Lower leg skin (tissue), 4 donors: ENCODE measurements around the gene PEX11G. TPM values are rescaled to one million over a fixed set of nuclear protein-coding genes. Genes with fewer than 3 reads are reported as not detected.

Experiments used
- DNase-seq, 2 donors: peaks; one replicate each; pipeline ENCODE4 v3.0.0-alpha.2; 2019; ENCODE audit warnings: low spot score in 2 of 2
- H3K4me3 ChIP-seq: fragments of 200-600 bp; sonication (generic); 2 replicates; pipeline ENCODE4 v1.5.1; 2017; ENCODE audit warnings: mild to moderate bottlenecking, low read depth; ENCODE audit not compliant: poor library complexity, severe bottlenecking
- CTCF ChIP-seq, 3 donors: fragments of 450-650 bp; IDR thresholded peaks; one replicate each; pipeline ENCODE4 v1.5.1; 2016; ENCODE audit warnings: antibody characterized with exemption in 3 of 3, mild to moderate bottlenecking in 3 of 3, moderate library complexity in 2 of 3
- POLR2A ChIP-seq, 2 donors: fragments of 450-650 bp; IDR thresholded peaks; one replicate each; pipeline ENCODE4 v1.6.1; 2016 to 2017; ENCODE audit warnings: antibody characterized with exemption in 2 of 2, mild to moderate bottlenecking in 1 of 2, moderate library complexity in 1 of 2
- WGBS, 2 donors: methylation state at CpG; one replicate each; pipeline ENCODE4 v1.1.5; 2018; 5-methylcytosine and 5-hydroxymethylcytosine counted together
- intact Hi-C: fragments of 100-400 bp; cut with DNase I; formaldehyde crosslinking; loops from one replicate; pipeline ENCODE4 v1.15.0; 2023; ENCODE audit warnings: low total_unique reads
- total RNA-seq, 4 donors: library from RNA; depleted of rRNA; stranded (reverse); fragments of >200 nt; gene quantifications; one replicate each; pipeline ENCODE4 v1.1.0, GENCODE V29; 2016

PEX11G gene
- total RNA-seq, 4 donors from 2014 or later: 3.2 to 8.2 (median 4.7) TPM

GRCh38 chr19:7509625-7510024 is 20.8 kb upstream of the PEX11G start:
- WGBS, 2 donors: 43 to 63% methylated on average over 3 of the region's 3 CpGs

GRCh38 chr19:7507884-7508283 is 19.0 kb upstream of the PEX11G start:
- intact Hi-C loops: no loop called here
- WGBS, 2 donors: 47 to 51% methylated on average over 11 of the region's 11 CpGs
- no peak for DNase-seq
- H3K4me3 ChIP-seq: no peak overlapping the region
- no peak for TF ChIP-seq POLR2A (IDR thresholded peaks at IDR 0.05)

More at GRCh38 chr19:7509625-7510024, 20.8 kb upstream of the PEX11G start:
- intact Hi-C loops: no loop called here
- TF ChIP-seq POLR2A (IDR thresholded peaks at IDR 0.05): no peak
- no peak for TF ChIP-seq CTCF (IDR thresholded peaks at IDR 0.05)
- H3K4me3 ChIP-seq: no peak overlapping the region
- no peak for DNase-seq

- intact Hi-C loops: no loop called here
- H3K4me3 ChIP-seq: no peak overlapping the region
- 45% methylated on average over 20 of the region's 20 CpGs for WGBS, 2 donors
- no peak for TF ChIP-seq CTCF (IDR thresholded peaks at IDR 0.05)
- TF ChIP-seq POLR2A (IDR thresholded peaks at IDR 0.05): no peak
- DNase-seq: peak; percentile 77 to 90
Observed at GRCh38 chr19:7506385-7507328, 17.8 kb upstream of the PEX11G start.

GRCh38 chr19:7505682-7506384 is 17.0 kb upstream of the PEX11G start:
- intact Hi-C loops: no loop called here
- WGBS, 2 donors: 2% methylated on average over 12 to 15 of the region's 33 CpGs
- TF ChIP-seq CTCF (IDR thresholded peaks at IDR 0.05) (no peak), POLR2A (IDR thresholded peaks at IDR 0.05) (no peak)
- DNase-seq: no peak
- H3K4me3 ChIP-seq: no peak overlapping the region

GRCh38 chr19:7505288-7505681 is 16.4 kb upstream of the PEX11G start:
- DNase-seq: no peak
- H3K4me3 ChIP-seq: no peak overlapping the region
- no peak for TF ChIP-seq CTCF (IDR thresholded peaks at IDR 0.05)
- no peak for TF ChIP-seq POLR2A (IDR thresholded peaks at IDR 0.05)
- WGBS, 2 donors: 40 to 51% methylated on average over 19 of the region's 19 CpGs
- intact Hi-C loops: no loop called here

- 81 to 85% methylated on average over 6 of the region's 6 CpGs for whole genome bisulfite sequencing, 2 donors
- TF ChIP-seq POLR2A (IDR thresholded peaks at IDR 0.05) (no peak), CTCF (IDR thresholded peaks at IDR 0.05) (no peak)
- DNase-seq: no peak
- intact Hi-C loops: no loop called here
- no peak overlapping the region for H3K4me3 ChIP-seq
Observed at GRCh38 chr19:7504684-7505083, 15.8 kb upstream of the PEX11G start.
